GM12878 (cell line): ENCODE results near the gene FABP2. TPM values are rescaled to one million over a fixed set of nuclear protein-coding genes. Genes with fewer than 3 reads are reported as not detected.

ENCODE experiments used
- ATAC-seq: fragments of 200-7000 bp; cut with Tn5 transposase; 3 replicates; pipeline ENCODE4 v1.9.1; 2020; ENCODE audit warnings: mild to moderate bottlenecking, moderate library complexity
- BruUV-seq: library from RNA; stranded (reverse); fragments of 400-500 nt; replicated peaks from 2 replicates; lab custom pipeline; 2021; lab: Mats Ljungman, UMichigan
- CTCF ChIA-PET: fragments of 300-600 bp; sonication (Branson Sonifier 250); formaldehyde crosslinking; extraction: SDS; loops from one replicate; lab custom pipeline; 2021; ENCODE audit warnings: inconsistent platforms; lab: Yijun Ruan, JAX
- POLR2A ChIA-PET: fragments of 350-600 bp; formaldehyde crosslinking; extraction: SDS; loops from one replicate; lab custom pipeline; 2021; ENCODE audit warnings: inconsistent platforms; lab: Charles Lee
- RAD21 ChIA-PET: fragments of 300-600 bp; sonication (Branson Sonifier 250); formaldehyde crosslinking; loops from one replicate; lab custom pipeline; 2023; ENCODE audit warnings: antibody characterized with exemption; ENCODE audit not compliant: unreplicated experiment; lab: Charles Lee
- SMC1A ChIA-PET: fragments of 300-600 bp; sonication (Branson Sonifier 250); formaldehyde crosslinking; loops from one replicate; lab custom pipeline; 2023; ENCODE audit not compliant: unreplicated experiment, uncharacterized antibody; lab: Charles Lee
- DNase-seq: peaks from one replicate; pipeline ENCODE4 v3.0.0-alpha.2; 2011; ENCODE audit warnings: low read depth, low spot score
- FAIRE-seq: peaks from 3 replicates; lab custom pipeline; 2011; peaks lifted over from hg19 to GRCh38; lab: Jason Lieb, UNC
- H2AFZ ChIP-seq: 2 replicates; pipeline ENCODE4 v1.6.0; 2011; ENCODE audit warnings: low read depth, low read length, control low read depth; ENCODE audit not compliant: control insufficient read depth
- H3K27ac ChIP-seq: 2 replicates; pipeline ENCODE4 v1.5.1; 2011; ENCODE audit warnings: control low read depth; ENCODE audit not compliant: control insufficient read depth, insufficient read depth
- H3K27me3 ChIP-seq, 2 experiments: replicated peaks in 1 of 2; 2 replicates each; pipeline versions ENCODE4 v1.6.0 to v1.6.1; 2011; ENCODE audit warnings: low read length in 1 of 2; ENCODE audit not compliant: control insufficient read depth in 2 of 2, insufficient read depth in 2 of 2
- H3K36me3 ChIP-seq, 2 experiments: 2 replicates each; pipeline ENCODE4 v1.5.1; 2011; ENCODE audit warnings: low read length in 1 of 2; ENCODE audit not compliant: control insufficient read depth in 2 of 2, insufficient read depth in 2 of 2
- H3K4me1 ChIP-seq: 2 replicates; pipeline ENCODE4 v1.6.1; 2011; ENCODE audit warnings: mild to moderate bottlenecking, low read length, moderate library complexity, mixed read lengths; ENCODE audit not compliant: control insufficient read depth, insufficient read depth
- H3K4me2 ChIP-seq: 2 replicates; pipeline ENCODE4 v1.6.0; 2011; ENCODE audit warnings: control low read depth; ENCODE audit not compliant: control insufficient read depth, insufficient read depth
- H3K4me3 ChIP-seq: fragments of 200-600 bp; sonication (generic); 2 replicates; pipeline ENCODE4 v1.5.1; 2016
- H3K79me2 ChIP-seq: 2 replicates; pipeline ENCODE4 v1.6.0; 2011; ENCODE audit warnings: low read length; ENCODE audit not compliant: control insufficient read depth, insufficient read depth
- H3K9ac ChIP-seq: 2 replicates; pipeline ENCODE4 v1.8.0; 2011; ENCODE audit warnings: low read length, control low read depth, mixed read lengths; ENCODE audit not compliant: control insufficient read depth, insufficient read depth
- H3K9me3 ChIP-seq: replicated peaks from 3 replicates; pipeline ENCODE4 v1.5.1; 2011; ENCODE audit warnings: mild to moderate bottlenecking, low read length; ENCODE audit not compliant: control insufficient read depth, insufficient read depth
- H4K20me1 ChIP-seq: 2 replicates; pipeline ENCODE4 v1.6.0; 2011; ENCODE audit not compliant: control insufficient read depth, insufficient read depth
- CREM ChIP-seq: IDR thresholded peaks from 2 replicates; pipeline ENCODE4 v1.6.1; 2014; ENCODE audit warnings: antibody characterized with exemption, low read depth
- CUX1 ChIP-seq: IDR thresholded peaks from 2 replicates; pipeline ENCODE4 v1.6.1; 2012; ENCODE audit warnings: improper control_type of control experiment, low read depth, low read length; ENCODE audit not compliant: insufficient replicate concordance
- ETV6 ChIP-seq, 2 experiments: fragments of 450-650 bp in 1 of 2; IDR thresholded peaks in 1 of 2; conservative IDR thresholded peaks in 1 of 2; 2 replicates each; pipeline ENCODE4 v1.6.1; 2014; ENCODE audit warnings: antibody characterized with exemption in 1 of 2, borderline replicate concordance in 1 of 2, low read depth in 1 of 2, mild to moderate bottlenecking in 1 of 2, moderate library complexity in 1 of 2
- RBBP5 ChIP-seq: fragments of 200-600 bp; sonication (generic); conservative IDR thresholded peaks from 2 replicates; pipeline ENCODE4 v1.6.1; 2016
- TARDBP ChIP-seq: IDR thresholded peaks from 2 replicates; pipeline ENCODE4 v1.6.1; 2016; ENCODE audit warnings: borderline replicate concordance
- ZNF622 ChIP-seq: fragments of 450-650 bp; IDR thresholded peaks from 2 replicates; pipeline ENCODE4 v1.6.1; 2017; ENCODE audit warnings: mild to moderate bottlenecking, inconsistent platforms
- WGBS: methylation state at CpG from one replicate; pipeline ENCODE4 v1.1.6; 2016; ENCODE audit warnings: low lambda C conversion rate; ENCODE audit not compliant: insufficient replicate concordance, insufficient coverage; ENCODE audit errors: missing lambda C conversion rate; 5-methylcytosine and 5-hydroxymethylcytosine counted together
- in situ Hi-C: fragments of 300-500 bp; cut with MboI; formaldehyde crosslinking; loops from 9 replicates; pipeline ENCODE4 v1.14.3; 2018; ENCODE audit warnings: mixed read lengths
- intact Hi-C: fragments of 100-400 bp; cut with micrococcal nuclease; formaldehyde crosslinking; loops from one replicate; pipeline ENCODE4 v1.14.2; 2022; ENCODE audit not compliant: unreplicated experiment
- polyA plus RNA-seq, 11 experiments: library from polyadenylated mRNA; depleted of rRNA in 4 of 11; unstranded in 6 of 11; stranded (reverse) in 5 of 11; fragments of >200 nt; fragmentation: Nextera tagmentation in 4 of 11; fragmentation: Illumina TruSeq in 1 of 11; extraction: Ambion mirVana in 4 of 11; extraction: Trizol in 1 of 11; gene quantifications; 1 replicate in 1 of 11; 2 replicates in 10 of 11; pipeline versions ENCODE4 v1.2.1 to v1.2.3, GENCODE V29; 2011 to 2016; ENCODE audit warnings: inconsistent platforms in 2 of 11, missing spikeins in 2 of 11, low read depth in 1 of 11
- total RNA-seq, 4 experiments: library from RNA; depleted of rRNA in 3 of 4; stranded (reverse); fragments of >200 nt in 3 of 4; fragmentation: Illumina TruSeq in 1 of 4; extraction: Trizol in 1 of 4; gene quantifications; 2 replicates each; pipeline versions ENCODE4 v1.2.1 to v1.2.3, GENCODE V29; 2013 to 2021
- TF ChIP-seq, protein P1 (sequence below): IDR thresholded peaks from 2 replicates; pipeline ENCODE4 v1.6.1; 2011; ENCODE audit warnings: mild to moderate bottlenecking, low read depth, low read length, moderate library complexity; ENCODE audit not compliant: insufficient replicate concordance

FABP2 gene
- total and polyA plus RNA-seq, 10 of the 15 experiments (the other 5 are each of a cell fraction or from before 2014, with no cell fraction given), result not detected

DNA sequence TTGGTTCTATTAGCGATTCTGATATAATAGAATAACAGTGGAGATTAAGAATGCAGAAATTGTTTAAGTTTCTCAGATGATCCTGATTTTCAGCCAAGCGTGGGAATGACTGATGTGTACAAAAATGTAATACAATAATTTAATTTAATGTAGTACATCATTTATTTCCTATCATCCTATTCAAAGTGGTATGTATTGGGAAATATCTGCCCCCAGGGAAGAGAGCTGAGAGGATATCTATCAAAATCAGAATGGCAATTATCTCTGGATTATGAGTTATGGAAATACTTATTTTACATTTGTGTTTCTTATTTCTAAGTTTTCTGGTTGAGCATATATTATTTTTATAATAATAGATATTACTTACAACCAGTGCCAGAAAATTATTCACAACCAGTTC, 3.9 kb downstream of the FABP2 start:
- WGBS, result 48% methylated on average over 2 of the region's 2 CpGs
- BruUV-seq, result no TSS peak

More for the DNA sequence above, 3.9 kb downstream of the FABP2 start:
- POLR2A ChIA-PET, result no interaction called here
- Histone ChIP-seq H3K9me3 (no peaks in the 10 kb centered on the region), H3K4me3 (no peak overlapping the region), H3K9ac (no peak overlapping the region), H3K36me3 (no peaks in the 10 kb centered on the region), H3K27me3 (no peaks in the 10 kb centered on the region; a peak in 1 of 4 replicates), H3K79me2 (no peaks in the 10 kb centered on the region), H3K4me2 (no peak overlapping the region), H2AFZ (no peak overlapping the region), H3K4me1 (no peaks in the 10 kb centered on the region), H3K27ac (no peak overlapping the region), H4K20me1 (no peaks in the 10 kb centered on the region)
- ATAC-seq (no peak), FAIRE-seq (no peak), DNase-seq (no peak)
- no peak for TF ChIP-seq ETV6 (conservative IDR thresholded peaks at IDR 0.05 in 1 of 2, IDR thresholded peaks at IDR 0.05 in 1 of 2; ENCODE audit: borderline replicate concordance in 1 of 2, low read depth in 1 of 2)
- no peak for TF ChIP-seq TARDBP
- no peak for TF ChIP-seq RBBP5
- TF ChIP-seq CUX1, result no peak
- TF ChIP-seq, protein P1, sequence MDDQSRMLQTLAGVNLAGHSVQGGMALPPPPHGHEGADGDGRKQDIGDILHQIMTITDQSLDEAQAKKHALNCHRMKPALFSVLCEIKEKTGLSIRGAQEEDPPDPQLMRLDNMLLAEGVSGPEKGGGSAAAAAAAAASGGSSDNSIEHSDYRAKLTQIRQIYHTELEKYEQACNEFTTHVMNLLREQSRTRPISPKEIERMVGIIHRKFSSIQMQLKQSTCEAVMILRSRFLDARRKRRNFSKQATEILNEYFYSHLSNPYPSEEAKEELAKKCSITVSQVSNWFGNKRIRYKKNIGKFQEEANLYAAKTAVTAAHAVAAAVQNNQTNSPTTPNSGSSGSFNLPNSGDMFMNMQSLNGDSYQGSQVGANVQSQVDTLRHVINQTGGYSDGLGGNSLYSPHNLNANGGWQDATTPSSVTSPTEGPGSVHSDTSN, result no peak
- TF ChIP-seq ZNF622, result no peak
- TF ChIP-seq CREM, result no peak
- CTCF ChIA-PET, result interaction anchor here (1.2 kb wide), 1 partner anchor 310 kb away, joined by 5 read pairs; the partner anchor contains the start of gene PDE5A
- RAD21 ChIA-PET, result no interaction called here
- intact Hi-C loops, result no loop called here
- in situ Hi-C loops, result loop anchor here (10.0 kb wide), 1 partner anchor 307 kb away; the partner anchor contains the start of gene PDE5A
- SMC1A ChIA-PET, result interaction anchor here (0.6 kb wide), 1 partner anchor 46 kb away, joined by 3 read pairs; no protein-coding TSS in a partner anchor
